Raji (cell line): ENCODE measurements around the gene SYTL3.

Experiments
- POLR2A ChIP-seq: IDR thresholded peaks from 2 replicates; pipeline ENCODE4 v1.6.1; 2011; ENCODE audit warnings: low read depth, low read length, control low read depth; ENCODE audit not compliant: insufficient read depth

Gene SYTL3, protein sequence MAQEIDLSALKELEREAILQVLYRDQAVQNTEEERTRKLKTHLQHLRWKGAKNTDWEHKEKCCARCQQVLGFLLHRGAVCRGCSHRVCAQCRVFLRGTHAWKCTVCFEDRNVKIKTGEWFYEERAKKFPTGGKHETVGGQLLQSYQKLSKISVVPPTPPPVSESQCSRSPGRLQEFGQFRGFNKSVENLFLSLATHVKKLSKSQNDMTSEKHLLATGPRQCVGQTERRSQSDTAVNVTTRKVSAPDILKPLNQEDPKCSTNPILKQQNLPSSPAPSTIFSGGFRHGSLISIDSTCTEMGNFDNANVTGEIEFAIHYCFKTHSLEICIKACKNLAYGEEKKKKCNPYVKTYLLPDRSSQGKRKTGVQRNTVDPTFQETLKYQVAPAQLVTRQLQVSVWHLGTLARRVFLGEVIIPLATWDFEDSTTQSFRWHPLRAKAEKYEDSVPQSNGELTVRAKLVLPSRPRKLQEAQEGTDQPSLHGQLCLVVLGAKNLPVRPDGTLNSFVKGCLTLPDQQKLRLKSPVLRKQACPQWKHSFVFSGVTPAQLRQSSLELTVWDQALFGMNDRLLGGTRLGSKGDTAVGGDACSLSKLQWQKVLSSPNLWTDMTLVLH

DNA sequence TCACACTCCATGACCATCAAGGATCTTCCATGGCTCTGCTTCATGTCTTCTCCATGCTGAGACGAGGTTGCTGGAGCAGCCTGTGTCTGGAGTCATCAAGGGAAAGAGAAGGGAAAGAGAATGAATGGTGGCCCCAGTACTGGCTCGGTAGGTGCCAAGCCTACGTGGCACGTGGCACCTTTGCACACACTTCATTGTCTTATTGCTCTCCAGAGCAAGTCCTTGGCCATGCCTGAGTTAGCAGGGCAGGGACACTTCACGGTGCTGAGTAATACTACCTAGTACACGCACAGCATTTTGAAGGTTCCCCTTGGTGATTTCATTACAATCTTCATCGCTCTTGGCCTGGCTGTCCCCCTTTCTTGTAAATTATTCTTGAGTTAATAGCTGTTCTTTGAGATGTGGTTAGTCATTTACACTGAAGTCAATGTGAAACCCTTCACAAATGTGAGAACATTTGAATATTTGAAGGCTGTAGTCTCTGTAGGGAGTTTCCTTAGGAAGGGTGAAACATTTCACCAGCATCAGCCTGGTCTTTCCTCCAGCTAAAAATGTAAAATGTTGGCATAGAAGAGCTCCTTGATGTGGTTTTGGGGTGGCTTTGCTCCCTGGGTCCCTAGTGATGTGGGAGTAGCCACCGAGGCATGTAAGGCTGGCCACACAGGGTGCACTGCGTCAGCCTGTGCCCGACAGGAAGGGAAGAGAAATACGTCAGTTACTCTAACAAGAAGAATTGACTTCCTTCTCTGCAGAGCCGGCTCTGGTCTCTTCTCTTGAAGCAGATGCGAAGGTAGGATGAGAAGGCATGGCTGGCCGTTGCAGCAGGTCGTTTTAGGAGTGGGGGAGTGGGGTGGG, at the start of gene SYTL3:
SYTL3 (plus strand) TSS at position 766 of the 855 bp plus-strand sequence. CDS start 13,215 bp downstream, outside the sequence.
- TF ChIP-seq POLR2A, result no peak

DNA sequence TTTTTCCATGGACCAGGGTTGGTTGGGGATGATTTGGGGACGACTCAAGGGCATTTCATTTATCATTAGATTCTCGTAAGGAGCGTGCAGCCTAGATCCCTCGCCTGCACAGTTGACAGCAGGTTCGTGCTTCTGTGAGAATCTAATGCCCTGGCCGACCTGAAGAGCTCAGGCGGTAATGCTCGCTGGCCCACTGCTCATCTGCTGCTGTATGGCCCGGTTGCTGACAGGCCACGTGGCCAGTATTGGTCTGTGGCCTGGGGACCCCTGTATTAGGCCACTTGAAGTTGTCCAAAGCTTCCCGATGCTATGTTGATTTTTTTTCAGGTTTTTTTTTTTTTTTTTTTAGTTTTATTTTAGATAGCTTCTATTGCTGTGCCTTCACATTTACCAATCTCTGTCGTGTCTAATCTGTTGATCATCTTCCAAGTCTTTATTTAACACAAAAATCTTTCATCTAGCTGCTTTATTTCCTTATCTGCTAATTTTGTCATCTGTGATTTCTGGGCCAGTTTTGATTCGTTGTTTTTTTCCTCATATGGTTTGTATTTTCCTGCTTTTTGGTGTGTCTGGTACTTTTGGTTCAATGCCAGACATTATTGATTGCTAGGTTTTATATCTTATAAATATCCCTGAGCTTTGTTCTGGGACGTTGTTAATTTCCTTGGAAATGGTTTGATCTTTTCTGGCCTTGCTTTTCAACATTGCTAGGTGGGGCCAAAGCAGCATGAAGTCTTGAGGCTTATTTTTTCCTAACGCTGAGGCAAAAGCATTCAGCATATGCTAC, 46.4 kb upstream of the SYTL3 start:
- TF ChIP-seq POLR2A, result no peak

DNA sequence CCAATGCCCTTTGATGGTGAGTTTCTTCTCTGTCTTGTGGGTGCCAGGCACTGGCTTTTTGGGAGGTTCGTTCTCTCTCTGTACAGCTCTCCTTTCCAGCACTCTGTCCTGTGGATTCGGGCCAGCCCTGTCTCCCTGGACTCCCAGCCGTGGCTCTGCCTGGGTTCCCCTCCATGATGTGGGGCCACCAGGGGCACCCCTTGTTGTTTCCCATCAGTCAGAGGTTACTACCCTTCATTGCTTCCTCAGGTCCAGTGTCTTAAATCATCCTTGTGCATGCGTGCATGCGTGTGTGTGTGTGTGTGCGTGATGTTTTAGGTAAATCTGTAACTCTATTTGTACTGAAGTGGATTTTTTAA, 45.8 kb upstream of the SYTL3 start:
- no peak for TF ChIP-seq POLR2A

DNA sequence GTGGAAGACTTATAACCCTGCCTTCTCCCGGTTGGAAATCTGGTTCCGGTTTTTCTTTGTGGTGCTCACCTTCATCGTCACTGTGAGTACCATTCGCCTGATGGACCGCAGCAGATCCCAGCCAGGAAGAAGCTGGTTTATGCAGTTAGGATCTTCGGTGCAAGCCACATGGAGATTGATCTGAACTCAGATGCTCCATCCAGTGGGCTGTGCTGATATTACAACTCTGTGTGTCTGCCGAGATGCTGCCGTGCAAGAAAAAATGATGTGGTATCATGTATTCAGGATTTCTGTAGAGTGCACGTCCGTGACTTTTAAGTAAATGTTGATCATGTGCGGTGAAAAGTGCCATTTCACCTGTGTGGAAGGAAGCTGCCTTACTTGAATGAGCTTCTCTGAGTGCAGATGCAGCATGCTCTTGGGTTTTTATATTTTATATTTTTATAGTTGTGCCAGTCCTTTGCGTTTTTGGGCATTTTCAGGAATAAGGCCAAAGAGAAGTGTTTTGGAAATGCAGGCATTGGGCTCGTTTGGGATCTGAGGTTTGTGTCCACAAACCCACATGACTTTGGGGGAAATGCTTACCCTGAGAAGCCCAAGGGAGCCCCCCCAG, 44.5 kb upstream of the SYTL3 start:
- TF ChIP-seq POLR2A, result no peak

DNA sequence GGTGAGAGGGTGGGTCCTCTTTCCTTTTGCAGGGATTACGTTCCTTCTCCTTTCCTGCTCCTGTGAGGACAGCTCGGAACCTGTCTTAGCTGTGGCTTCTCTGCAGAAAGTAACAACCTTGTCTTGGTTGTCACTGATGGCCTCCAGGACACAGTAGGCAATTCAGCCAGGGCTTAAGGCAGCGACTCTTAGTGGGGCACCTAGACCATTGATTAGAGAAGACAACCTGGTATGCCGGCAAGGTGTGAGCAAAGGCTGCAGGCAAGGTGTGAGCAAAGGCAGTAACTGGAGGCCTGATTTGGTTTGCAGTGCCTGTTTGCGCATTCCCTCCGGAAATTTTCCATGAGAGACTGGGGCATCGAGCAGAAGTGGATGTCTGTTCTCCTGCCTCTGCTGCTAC, 42.9 kb upstream of the SYTL3 start:
- TF ChIP-seq POLR2A, result no peak

DNA sequence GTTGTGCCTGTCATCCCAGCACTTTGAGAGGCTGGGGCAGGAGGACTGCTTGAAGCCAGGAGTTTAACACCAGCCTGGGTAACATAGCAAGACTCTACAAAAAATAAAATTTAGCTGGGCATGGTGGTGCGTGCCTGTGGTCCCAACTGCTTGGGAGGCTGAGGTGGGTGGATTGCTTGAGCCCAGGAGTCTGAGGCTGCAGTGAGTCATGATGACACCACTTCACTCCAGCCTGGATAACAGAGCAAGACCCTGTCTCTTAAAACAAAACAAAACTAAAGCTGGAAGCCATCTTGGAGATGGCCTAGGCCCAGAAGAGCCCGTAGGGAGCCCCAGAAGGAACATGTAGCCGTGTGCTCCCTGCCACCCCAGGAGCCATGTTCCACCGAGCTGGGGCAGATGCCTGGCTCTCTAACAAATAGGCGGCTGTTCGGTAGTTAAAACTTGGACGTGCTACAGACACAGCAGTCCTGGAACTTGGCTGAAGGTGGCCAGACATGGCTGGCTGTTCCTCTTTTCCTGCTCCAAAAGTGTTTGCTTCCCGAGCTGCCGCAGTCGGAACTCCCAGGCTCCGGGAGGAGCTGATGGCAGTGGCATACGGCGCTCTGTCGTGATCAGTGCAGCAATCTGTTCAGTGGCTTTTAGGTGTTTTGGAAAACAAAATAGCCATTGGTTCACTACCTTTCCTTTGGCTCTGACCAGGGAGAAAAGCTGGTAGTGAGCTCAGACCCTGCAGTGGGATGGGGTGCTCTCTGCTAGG, 42.3 kb upstream of the SYTL3 start:
- TF ChIP-seq POLR2A, result no peak

DNA sequence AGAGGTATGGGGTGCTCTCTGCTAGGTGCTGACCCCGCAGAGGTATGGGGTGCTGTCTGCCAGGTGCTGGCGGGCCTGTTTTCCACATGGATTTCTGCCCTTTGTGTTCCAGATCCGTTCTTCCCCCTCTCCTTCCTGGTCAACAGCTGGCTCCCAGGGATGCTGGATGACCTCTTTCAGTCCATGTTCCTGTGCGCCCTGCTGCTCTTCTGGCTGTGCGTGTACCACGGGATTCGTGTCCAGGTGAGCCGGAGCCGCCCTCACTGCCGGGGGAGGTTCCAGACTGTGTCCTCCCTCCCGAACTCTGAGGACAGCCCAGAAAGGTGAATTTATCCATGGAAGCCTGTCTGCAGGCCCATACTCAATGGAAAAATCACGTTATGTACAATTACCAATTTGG, 41.6 kb upstream of the SYTL3 start:
- no peak for TF ChIP-seq POLR2A

DNA sequence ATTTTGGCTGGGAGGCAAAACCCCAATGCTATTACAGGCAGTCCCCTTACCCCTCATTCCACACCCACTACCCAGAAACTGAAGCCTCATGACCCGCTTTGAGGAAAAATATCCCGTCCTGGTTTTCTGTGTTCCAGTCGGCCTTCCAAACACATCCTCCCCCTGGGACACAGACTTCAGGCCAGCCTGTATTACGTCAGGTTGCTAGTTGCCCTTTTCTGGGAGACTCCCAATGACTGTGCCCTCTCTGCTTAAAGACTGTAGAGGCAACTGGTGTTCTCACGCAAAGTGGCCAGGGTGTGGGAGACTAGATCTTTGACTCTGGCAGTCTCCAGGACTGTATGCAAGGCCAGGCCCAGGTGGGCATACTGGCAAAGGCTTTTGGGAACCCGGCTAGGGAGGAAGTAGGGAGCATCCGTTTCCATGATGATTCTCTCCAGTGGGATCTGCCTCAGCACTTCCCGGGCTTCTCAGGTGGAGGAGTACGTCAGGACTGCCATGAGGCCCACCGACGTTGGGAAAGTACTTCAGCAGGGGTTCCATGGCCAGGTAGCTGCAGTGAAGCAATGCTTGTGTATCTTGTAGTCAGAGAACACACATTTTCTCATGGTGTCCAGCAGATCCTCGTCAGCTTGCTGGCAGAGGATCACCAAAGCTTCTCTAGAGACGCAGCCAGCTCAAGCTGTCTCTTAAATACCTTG, 40.2 kb upstream of the SYTL3 start:
- no peak for TF ChIP-seq POLR2A

DNA sequence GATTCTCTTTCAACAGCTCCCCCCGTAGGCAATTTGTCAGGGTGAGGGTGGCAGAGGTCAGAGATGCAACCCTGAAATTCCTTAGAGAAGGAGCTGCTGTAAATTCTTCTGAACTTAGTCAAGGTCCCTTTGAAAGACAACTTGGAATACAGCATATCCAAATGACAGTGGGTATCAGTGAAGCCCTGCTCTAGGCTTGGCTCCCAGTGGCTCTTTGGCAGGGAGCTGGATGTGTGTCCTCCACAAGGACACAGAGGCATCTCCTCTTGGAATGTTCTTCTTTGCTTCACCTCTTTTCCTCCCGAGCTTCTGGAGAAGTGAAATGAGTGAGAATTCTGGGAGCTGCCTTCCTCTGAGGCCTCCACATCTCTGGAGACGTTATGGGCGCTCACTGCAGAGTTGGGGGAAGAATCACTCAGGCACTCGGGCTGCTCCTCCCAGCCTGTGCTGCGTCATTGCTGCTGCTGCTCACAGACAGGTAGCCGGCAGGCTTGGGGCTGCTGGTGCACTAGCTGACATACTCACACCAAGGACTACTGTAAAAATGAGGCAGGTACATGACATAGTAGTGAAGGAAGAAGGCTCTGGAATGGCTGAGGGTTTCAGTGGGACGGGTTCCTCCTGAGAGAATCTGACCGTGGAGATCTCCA, 39.4 kb upstream of the SYTL3 start:
- TF ChIP-seq POLR2A, result no peak

DNA sequence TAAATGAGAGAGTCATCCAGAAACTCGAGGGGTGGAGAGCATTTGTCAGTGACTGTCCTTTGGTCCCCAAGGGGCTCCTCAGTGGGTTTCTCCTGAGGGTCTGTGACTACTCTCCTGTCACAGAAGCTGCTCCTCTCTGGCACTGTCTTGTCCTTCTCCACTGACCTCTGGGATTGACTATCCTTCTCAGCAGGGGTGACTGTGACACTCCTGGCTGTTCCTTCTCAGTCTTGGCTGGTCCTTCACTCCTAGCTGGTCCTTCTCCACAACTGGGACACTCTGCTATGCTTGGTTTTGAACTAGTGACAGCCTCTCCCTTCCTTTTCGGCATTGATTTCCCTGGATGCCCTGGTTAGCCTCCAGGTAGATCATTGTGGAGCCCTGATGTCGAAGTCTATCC, 38.8 kb upstream of the SYTL3 start:
- no peak for TF ChIP-seq POLR2A

DNA sequence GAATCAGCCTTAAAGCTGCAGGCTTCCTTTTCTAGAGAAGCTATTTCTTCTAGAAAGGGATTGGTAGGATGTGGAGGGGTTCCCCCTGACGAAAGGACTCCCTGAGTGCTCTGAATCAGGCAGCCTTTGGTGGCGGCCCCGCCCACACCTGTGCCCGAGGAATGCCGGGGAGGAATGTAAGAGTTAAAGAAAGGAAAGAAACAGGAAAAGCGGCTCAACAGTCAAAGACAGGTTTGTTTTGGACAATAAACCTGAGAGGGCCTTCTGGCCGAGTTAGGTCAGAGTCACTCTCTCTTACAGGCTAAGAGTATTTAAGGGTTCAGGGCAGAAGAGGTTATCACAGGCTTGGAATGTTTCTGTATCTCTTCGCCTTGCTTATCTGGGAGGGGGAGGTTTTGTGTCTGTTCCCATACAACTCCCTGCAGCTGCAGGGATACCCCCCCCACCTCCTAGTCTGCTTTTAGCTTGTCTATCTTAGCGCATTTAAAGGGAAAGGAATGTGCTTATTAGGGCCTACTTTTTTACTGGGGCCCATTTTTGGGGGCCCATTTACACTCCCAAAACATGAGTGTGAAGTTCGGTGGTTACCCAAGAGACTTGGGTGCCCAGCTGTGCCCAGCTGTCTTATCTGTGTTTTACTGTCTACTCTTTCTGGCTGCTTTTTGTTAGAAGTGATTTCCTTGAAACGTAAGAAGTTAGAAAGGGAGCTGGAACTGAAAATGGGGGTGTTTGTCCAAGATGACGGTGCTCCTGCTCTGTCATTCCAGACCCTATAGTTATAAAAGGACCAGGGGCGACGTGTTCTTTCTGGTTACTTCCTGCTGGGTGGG, 38.1 kb upstream of the SYTL3 start:
- no peak for TF ChIP-seq POLR2A
